Glutamatergic neuron (in vitro differentiated cells): ENCODE data around the gene HELB. TPM values are rescaled to one million over a fixed set of nuclear protein-coding genes. Genes with fewer than 3 reads are reported as not detected.

ENCODE experiments used
- DNase-seq: peaks from one replicate; pipeline ENCODE4 v3.0.0; 2022
- H3K27ac Mint-ChIP-seq: one replicate; pipeline ENCODE4 v1.8.0; 2020; ENCODE audit warnings: mild to moderate bottlenecking, mixed read lengths, inconsistent platforms; ENCODE audit not compliant: unreplicated experiment
- H3K27me3 Mint-ChIP-seq: one replicate; pipeline ENCODE4 v1.8.0; 2020; ENCODE audit warnings: mild to moderate bottlenecking, moderate library complexity, mixed read lengths, inconsistent platforms; ENCODE audit not compliant: unreplicated experiment
- H3K36me3 Mint-ChIP-seq: one replicate; pipeline ENCODE4 v1.8.0; 2020; ENCODE audit warnings: mild to moderate bottlenecking, mixed read lengths, inconsistent platforms; ENCODE audit not compliant: unreplicated experiment
- H3K4me1 Mint-ChIP-seq: one replicate; pipeline ENCODE4 v1.8.0; 2020; ENCODE audit warnings: mild to moderate bottlenecking, low read depth, mixed read lengths, inconsistent platforms; ENCODE audit not compliant: unreplicated experiment
- H3K4me3 Mint-ChIP-seq: one replicate; pipeline ENCODE4 v1.8.0; 2020; ENCODE audit warnings: mild to moderate bottlenecking, mixed read lengths, inconsistent platforms; ENCODE audit not compliant: unreplicated experiment
- H3K9me3 Mint-ChIP-seq: one replicate; pipeline ENCODE4 v1.8.0; 2020; ENCODE audit warnings: mild to moderate bottlenecking, moderate library complexity, mixed read lengths, inconsistent platforms; ENCODE audit not compliant: unreplicated experiment
- total RNA-seq: library from RNA; stranded (reverse); fragmentation: NEBNext Ultra II Directional; extraction: Animal tissue kit (Norgen Biotek cat#: 25700); gene quantifications from one replicate; pipeline ENCODE4 v1.2.1, GENCODE V29; 2021; ENCODE audit not compliant: unreplicated experiment
- TF ChIP-seq, protein P1 (sequence below): fragments of 200-600 bp; sonication (generic); IDR thresholded peaks from one replicate; pipeline ENCODE4 v1.5.0; 2021; ENCODE audit not compliant: partially characterized antibody, unreplicated experiment

HELB gene
- total RNA-seq, 1 donor from 2014 or later, result 8.9 TPM

GRCh38 chr12:66345956-66346355 is 43.7 kb downstream of the HELB start:
- TF ChIP-seq, protein P1, sequence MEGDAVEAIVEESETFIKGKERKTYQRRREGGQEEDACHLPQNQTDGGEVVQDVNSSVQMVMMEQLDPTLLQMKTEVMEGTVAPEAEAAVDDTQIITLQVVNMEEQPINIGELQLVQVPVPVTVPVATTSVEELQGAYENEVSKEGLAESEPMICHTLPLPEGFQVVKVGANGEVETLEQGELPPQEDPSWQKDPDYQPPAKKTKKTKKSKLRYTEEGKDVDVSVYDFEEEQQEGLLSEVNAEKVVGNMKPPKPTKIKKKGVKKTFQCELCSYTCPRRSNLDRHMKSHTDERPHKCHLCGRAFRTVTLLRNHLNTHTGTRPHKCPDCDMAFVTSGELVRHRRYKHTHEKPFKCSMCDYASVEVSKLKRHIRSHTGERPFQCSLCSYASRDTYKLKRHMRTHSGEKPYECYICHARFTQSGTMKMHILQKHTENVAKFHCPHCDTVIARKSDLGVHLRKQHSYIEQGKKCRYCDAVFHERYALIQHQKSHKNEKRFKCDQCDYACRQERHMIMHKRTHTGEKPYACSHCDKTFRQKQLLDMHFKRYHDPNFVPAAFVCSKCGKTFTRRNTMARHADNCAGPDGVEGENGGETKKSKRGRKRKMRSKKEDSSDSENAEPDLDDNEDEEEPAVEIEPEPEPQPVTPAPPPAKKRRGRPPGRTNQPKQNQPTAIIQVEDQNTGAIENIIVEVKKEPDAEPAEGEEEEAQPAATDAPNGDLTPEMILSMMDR, result no peak
- DNase-seq, result no peak
- peaks cover 18% of the 10 kb centered on the region for H3K36me3 Mint-ChIP-seq
- peaks cover 2% of the 10 kb centered on the region for H3K27me3 Mint-ChIP-seq
- H3K4me1 Mint-ChIP-seq, result no peaks in the 10 kb centered on the region
- H3K9me3 Mint-ChIP-seq, result peaks cover 7% of the 10 kb centered on the region
- no peak overlapping the region for H3K4me3 Mint-ChIP-seq
- no peak overlapping the region for H3K27ac Mint-ChIP-seq

DNA sequence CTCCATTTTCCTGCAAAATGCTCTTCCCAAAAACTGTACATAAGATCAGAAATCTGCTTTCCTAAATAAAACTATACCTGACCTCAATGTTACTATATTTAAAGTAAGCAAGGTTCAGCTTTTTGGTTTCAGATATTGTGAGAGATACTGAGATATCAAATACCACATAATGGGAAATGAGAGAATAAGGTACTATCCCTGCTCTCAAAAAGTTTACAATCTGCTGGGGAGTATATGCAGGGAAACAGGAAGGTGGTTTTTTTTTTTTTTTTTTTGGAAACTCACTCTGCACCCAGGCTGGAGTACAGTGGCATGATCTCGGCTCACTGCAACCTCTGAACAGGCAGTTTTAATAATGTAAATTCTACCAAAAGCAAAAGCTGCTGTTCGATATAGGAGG is 49.0 kb downstream of the HELB start:
- TF ChIP-seq, protein P1, result no peak
- Mint-ChIP-seq H3K27me3 (peaks cover 5% of the 10 kb centered on the region), H3K36me3 (no peaks in the 10 kb centered on the region), H3K4me3 (no peak overlapping the region), H3K4me1 (peaks cover 1% of the 10 kb centered on the region), H3K27ac (no peak overlapping the region), H3K9me3 (peaks cover 3% of the 10 kb centered on the region)
- DNase-seq, result no peak

GRCh38 chr12:66352197-66352596 is 49.9 kb downstream of the HELB start:
- TF ChIP-seq, protein P1, result peak; percentile 34
- Mint-ChIP-seq H3K36me3 (no peaks in the 10 kb centered on the region), H3K27ac (no peak overlapping the region), H3K4me1 (peaks cover 1% of the 10 kb centered on the region), H3K27me3 (peaks cover 5% of the 10 kb centered on the region), H3K9me3 (peaks cover 3% of the 10 kb centered on the region), H3K4me3 (peak overlapping the region; percentile 32)
- DNase-seq, result peak; percentile 69

GRCh38 chr12:66352899-66353298 is 50.6 kb downstream of the HELB start:
- Mint-ChIP-seq H3K27ac (no peak overlapping the region), H3K4me1 (peaks cover 1% of the 10 kb centered on the region), H3K9me3 (peaks cover 3% of the 10 kb centered on the region)

DNA sequence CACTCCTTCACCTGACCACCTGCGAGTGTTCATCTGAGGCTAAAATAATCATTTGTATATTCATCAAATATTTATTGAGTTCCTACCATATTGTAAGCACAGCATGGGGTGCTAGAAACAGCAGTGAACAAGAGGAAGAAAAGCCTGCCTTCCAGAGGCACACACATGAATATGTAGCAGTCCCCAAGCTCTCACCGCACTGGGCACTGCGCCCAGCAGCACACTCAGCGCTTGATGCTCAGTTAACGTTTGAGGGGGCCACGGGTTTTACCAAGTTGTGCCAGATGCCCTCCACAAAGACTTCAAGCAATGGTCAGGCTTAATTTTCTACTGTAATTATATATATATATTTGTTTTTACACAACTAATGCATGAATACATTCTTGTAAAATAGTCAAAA is 52.0 kb downstream of the HELB start:
- Mint-ChIP-seq H3K27me3 (peaks cover 5% of the 10 kb centered on the region), H3K27ac (peak overlapping the region; percentile 23), H3K4me1 (peaks cover 1% of the 10 kb centered on the region), H3K4me3 (no peak overlapping the region), H3K9me3 (peaks cover 3% of the 10 kb centered on the region), H3K36me3 (no peaks in the 10 kb centered on the region)
- DNase-seq, result no peak
- TF ChIP-seq, protein P1, result no peak

More at GRCh38 chr12:66352899-66353298, 50.6 kb downstream of the HELB start:
- Mint-ChIP-seq H3K36me3 (no peaks in the 10 kb centered on the region), H3K27me3 (peaks cover 5% of the 10 kb centered on the region), H3K4me3 (no peak overlapping the region)
- TF ChIP-seq, protein P1, result no peak
- DNase-seq, result no peak
